Stimulated activated CD4-positive, alpha-beta T cell treated with anti-CD3 and anti-CD28 coated beads, Interleukin-4, amount 100 ng/mL, for 48 hours (primary cell): ENCODE measurements around the gene USH2A.

Experiments used
- DNase-seq, 2 donors: peaks; one replicate each; pipeline ENCODE4 v3.0.0-alpha.2; 2020; ENCODE audit warnings: low read depth in 2 of 2

The USH2A gene

GRCh38 chr1:215932558-215932957 lies 490.7 kb downstream of the USH2A start:
- no peak for DNase-seq

DNA sequence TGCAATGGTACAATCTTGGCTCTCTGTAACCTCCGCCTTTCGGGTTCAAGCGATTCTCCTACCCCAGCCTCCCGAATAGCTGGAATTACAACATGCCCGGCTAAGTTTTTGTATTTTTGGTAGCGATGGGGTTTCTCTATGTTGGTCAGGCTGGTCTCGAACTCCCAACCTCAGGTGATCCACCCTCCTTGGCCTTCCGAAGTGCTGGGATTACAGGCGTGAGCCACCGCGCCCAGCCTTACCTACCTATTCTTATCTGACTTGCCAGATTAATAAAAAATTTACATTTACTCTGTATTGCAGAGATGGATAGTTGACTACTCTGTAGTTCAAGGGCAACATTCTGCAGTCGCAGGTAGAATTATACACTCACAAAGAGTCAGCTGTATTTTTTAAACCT lies 496.6 kb downstream of the USH2A start:
- DNase-seq: no peak

DNA sequence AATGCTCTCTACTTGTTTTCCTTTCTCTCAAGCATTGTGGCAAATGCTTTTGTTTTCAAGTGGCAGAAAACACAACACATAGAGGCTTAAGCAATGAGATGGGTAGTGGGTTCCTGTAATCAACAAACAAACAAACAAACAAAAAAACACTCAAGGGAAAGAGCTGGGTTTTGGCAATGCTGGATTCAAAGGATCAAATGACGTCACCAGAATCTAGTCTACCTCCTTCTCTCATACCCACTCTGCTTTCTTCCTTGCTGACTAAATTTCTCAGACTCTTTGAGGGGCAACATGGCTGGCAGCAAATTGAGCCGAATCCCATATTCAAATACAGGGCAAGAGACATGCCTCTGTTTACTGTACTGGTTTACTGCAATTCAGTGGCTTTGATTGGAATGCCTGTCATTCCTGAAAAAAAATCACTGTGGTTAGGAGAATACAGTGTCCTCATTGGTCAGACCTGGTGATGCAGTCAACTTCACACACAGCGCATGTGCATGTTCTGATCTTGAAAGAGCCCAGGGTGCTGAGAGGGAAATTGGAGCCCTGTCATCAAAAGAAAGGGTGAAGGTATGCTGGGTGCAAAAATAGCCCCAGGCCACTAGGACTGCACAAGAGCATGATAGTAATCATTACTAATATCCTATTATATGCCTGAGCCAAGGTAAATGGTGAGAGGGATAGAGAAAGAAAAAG lies 500.0 kb downstream of the USH2A start:
- no peak for DNase-seq

DNA sequence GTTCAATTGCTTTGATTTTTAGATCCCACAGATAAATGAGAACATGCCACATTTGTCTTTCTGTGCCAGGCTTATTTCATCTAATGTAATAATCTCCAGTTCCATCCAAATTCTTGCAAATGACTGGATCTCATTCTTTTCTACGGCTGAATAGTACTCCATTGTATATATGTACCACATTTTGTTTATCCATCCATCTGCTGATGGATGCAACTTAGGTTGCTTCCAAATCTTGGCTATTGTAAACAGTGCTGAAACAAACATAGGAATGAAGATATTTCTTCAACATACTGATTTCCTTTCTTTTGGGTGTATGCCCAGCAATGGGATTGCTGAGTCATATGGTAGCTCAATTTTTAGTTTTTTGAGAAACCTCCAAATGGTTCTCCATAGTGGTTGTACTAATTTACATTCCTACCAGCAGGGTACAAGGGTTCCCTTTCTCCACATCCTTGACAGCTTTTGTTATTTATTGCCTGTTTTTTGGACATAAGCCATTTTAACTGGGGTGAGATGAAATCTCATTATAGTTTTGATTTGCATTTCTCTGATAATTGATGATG lies 511.8 kb downstream of the USH2A start:
- DNase-seq: no peak

- DNase-seq: no peak
Observed at GRCh38 chr1:215905493-215906115, 517.6 kb downstream of the USH2A start.

DNA sequence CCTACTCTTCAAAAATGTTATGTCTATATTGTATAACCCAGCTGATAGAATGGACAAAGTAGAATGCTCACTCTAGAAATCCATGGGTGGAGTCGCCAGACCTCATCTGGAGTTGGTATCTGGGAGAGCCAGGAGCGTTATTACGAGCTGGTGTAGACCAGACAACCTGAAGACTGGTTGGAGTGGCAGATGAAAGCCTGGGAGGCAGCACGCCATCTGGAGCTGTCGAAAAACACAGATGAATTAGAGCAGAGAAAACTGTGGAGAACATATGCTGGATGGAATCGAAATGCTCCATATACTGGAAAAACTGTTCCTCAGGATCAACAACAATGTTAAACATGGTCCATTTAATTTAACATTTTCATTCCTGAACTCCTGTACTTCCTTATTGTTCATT lies 522.6 kb downstream of the USH2A start:
- DNase-seq: no peak

GRCh38 chr1:215899901-215900300 lies 523.3 kb downstream of the USH2A start:
- DNase-seq: no peak

- no peak for DNase-seq
Observed at GRCh38 chr1:215895893-215896292, 527.4 kb downstream of the USH2A start.

- no peak for DNase-seq
Observed at GRCh38 chr1:215895276-215895675, 528.0 kb downstream of the USH2A start.

DNA sequence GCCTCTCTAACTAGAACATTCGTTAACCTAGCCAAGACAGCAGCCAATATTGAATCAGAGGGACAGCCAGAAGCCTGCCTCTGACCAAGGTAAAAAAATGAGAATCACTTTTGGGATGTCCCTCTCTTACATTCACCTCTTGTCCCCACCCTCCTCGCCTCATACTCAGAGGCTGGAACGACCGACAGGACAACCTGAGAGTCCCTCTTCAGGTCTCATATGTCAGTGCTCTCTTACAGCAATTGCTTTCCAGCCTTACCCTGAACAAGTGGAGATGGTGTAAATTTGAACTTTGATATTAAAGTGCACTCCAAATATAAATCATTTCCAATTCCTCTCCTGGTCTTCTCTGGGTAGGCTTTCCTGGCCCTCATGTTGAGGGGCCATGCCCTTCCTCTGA lies 528.6 kb downstream of the USH2A start:
- no peak for DNase-seq

- DNase-seq: no peak
Observed at GRCh38 chr1:215891266-215892057, 531.8 kb downstream of the USH2A start.

- no peak for DNase-seq
Observed at GRCh38 chr1:215890438-215890837, 532.8 kb downstream of the USH2A start.

DNA sequence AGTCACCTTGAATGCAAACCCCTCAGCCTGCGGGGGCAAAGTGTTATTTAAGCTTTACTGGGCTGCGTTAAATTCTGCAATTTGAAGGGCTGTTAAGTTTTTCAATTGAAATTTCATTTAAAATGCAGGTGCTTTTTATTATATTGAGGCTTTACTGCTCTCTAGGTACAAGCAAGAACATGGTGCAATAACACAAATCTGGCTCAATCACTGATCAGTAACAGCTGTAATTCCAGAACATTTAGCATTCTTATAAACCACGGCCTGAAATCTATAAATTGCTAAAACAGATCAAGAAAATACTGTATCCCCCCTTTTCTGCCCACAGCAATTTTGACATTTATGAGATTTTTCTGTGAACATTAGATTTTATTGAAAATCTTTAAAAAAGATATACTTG lies 533.4 kb downstream of the USH2A start:
- DNase-seq: no peak

DNA sequence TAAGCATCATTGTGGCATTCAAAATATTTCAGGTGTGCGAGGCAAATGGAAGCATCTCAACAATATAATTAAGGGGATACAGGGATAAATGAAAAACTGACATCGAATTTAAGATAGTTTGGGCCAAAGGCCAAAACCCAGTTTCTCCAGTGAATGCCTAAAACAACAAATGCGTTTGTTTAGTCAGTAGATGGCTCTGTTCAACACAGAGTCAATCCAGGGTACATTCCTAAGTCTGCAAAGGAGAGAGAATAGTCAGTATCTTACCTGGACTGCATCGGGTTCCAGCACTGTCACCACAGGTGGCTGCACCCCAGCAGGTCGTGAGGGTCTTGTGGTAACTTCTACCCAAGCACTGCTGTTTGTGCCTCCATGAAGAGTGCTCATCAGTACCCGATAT lies 535.1 kb downstream of the USH2A start:
- no peak for DNase-seq

DNA sequence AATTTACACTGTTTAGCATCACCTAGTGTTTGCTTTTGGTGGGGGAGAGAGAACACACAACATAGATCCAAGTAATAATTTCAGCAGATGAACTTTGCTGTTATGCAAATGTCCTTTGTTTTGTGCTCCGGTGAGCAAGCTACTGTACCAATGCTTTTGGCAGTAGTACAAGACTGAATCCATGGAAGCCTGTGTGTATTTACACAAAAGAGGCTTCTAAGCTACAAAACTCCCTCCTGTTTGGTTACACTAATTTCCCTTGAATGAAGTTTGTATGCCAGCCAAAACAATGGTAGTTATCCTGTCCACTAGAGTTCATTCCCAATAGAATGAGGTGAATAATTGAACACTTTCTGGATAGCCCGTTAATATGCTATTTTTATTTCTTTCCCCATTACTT lies 535.6 kb downstream of the USH2A start:
- no peak for DNase-seq

DNA sequence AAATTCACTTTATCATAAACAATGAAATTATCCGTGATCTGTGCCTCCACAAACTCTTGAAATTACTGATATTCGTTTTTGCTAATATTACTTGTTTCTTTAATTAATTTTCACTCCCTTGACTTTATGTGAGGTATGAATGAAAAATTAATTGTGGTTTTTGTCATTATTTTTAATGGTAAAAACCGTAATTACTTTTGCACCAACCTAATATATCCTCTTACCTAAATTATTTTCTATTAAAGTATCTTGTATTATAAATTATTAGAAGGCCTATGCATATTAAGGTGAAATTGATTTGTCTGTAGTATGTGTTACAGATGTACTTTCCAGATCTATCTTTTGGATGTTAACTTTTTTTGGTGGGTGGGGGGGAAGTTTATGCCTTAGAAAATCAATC lies 540.2 kb downstream of the USH2A start:
- no peak for DNase-seq

DNA sequence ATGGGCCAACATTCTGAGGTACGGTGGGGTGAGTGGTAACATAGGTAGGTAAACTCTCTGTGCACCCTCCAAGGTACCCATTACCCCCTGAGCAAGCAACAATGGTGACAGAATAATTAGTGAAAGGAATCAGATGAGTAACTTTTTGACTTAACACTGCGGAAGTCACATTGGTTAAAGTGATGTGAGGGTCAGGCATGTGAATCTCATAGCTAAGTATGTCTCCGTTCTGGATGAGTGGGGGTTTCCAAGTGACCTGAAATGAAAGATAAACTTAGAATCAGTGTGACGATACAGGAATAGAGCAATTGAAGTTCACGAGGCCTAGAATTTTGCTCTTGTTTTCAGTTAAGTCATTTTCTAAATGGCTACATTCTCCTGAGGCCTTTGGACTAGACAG lies 544.4 kb downstream of the USH2A start:
- no peak for DNase-seq

GRCh38 chr1:215878128-215878527 lies 545.1 kb downstream of the USH2A start:
- no peak for DNase-seq

- DNase-seq: no peak
Observed at GRCh38 chr1:215877452-215877951, 545.7 kb downstream of the USH2A start.

DNA sequence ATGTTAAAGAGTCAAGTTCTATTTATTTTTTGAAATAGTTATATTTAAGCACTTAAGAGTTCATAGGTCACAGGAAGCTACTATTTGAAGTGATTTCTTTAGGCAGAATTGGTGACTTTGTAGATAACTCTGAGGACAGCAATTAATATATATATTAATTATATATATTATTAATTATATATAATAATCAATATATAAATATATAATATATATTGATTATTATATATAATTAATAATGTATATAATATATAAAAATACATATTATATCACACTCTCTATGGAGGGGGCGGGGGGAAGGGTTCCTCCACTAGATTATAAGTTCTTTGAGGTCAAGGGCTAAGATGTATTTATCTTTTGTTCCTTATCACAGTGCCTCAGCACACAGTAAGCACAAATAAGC lies 547.5 kb downstream of the USH2A start:
- no peak for DNase-seq

DNA sequence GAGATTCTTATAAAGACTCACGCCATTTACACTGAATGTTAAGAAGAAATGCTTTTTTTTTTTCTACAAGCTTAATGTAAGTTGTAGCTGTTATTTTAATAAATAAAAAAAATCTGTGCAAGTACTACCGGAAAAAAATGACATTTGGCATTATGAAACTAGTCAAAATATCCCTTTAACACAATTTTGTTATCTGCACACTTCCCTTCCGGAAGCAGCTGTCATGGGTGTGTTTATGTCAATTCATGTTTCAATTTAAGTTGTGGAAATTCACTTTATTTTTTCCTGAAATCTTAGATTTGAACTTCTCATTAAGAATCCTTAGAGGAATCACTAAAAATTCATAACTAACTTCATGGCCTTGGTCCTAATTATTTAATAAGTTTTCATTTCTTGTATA lies 548.0 kb downstream of the USH2A start:
- DNase-seq: no peak

GRCh38 chr1:215872658-215873057 lies 550.6 kb downstream of the USH2A start:
- no peak for DNase-seq

DNA sequence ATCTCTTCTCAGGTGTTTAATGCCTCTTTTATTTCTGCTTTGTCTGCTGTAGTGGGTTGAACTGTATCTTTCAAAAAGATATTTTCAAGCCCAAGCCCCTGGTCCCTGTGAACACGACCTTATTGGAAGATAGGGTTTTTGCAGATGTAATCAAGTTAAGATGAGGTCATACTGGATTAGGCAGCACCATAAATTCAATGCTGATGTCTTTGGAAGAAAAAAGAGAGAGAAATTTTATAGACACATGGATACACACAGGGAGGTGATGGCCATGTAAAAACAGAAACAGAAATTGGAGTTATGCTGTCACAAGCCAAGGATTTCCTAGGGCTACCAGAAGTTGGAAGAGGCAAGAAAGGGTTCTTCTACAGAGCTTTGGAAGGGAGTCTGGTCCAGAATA lies 554.7 kb downstream of the USH2A start:
- no peak for DNase-seq
